Measurements from ENCODE around the gene ANKRD44.
"Not testable (repeated sequence)": the region's sequence is repeated elsewhere in the genome, so short reads cannot be mapped to it uniquely, and the experiment has no call there.

Gene ANKRD44

GRCh38 chr2:197292619-197293018 lies 18.0 kb downstream of the ANKRD44 start:
- Histone ChIP-seq H2AK5ac (ENCODE audit: low read length, severe bottlenecking) (no peak overlapping the region), H2BK12ac (ENCODE audit: low read length in 2 of 2) (no peak overlapping the region), H3K4ac (ENCODE audit: low read depth in 1 of 2, low read length in 2 of 2) (no peak overlapping the region), H2BK120ac (ENCODE audit: low read depth, low read length) (no peak overlapping the region), H3K36me3 (ENCODE audit: control insufficient read depth in 1 of 2, insufficient read depth in 2 of 2, low read depth in 1 of 2, low read length in 2 of 2) (no peaks in the 10 kb centered on the region), H3K23ac (ENCODE audit: low read length in 2 of 2) (no peak overlapping the region), H3K27me3 (ENCODE audit: control insufficient read depth in 1 of 2, insufficient read depth in 1 of 2, low read length in 2 of 2) (no peaks in the 10 kb centered on the region), H3K27ac (ENCODE audit: low read length, poor library complexity, severe bottlenecking) (no peak overlapping the region), H2BK5ac (ENCODE audit: low read depth, low read length, poor library complexity, severe bottlenecking) (no peak overlapping the region), H3K18ac (ENCODE audit: low read depth in 1 of 2, low read length in 2 of 2) (no peak overlapping the region), H4K91ac (ENCODE audit: low read length) (no peak overlapping the region), H3K14ac (ENCODE audit: low read length in 2 of 2) (no peak overlapping the region), H3K4me1 (ENCODE audit: control insufficient read depth, insufficient read depth, low read depth, low read length) (no peaks in the 10 kb centered on the region), H3K4me2 (ENCODE audit: low read length, poor library complexity, severe bottlenecking) (no peak overlapping the region), H3K9me3 (ENCODE audit: control insufficient read depth, low read length) (no peaks in the 10 kb centered on the region), H3K4me3 (ENCODE audit: insufficient read depth in 1 of 2, low read depth in 1 of 2, low read length in 2 of 2) (no peak overlapping the region), H2BK15ac (ENCODE audit: low read depth, poor library complexity, severe bottlenecking) (no peak overlapping the region), H3K79me1 (replicated peaks; ENCODE audit: low read length, poor library complexity, severe bottlenecking) (peaks cover 11% of the 10 kb centered on the region), H4K8ac (ENCODE audit: low read length) (no peak overlapping the region), H2AFZ (ENCODE audit: low read depth, low read length) (no peak overlapping the region), H3K9ac (ENCODE audit: low read length) (no peak overlapping the region)
- WGBS: 99% methylated on average over 2 of the region's 2 CpGs
- DNase-seq: no peak

- not testable (repeated sequence) for H2AK5ac ChIP-seq (ENCODE audit: low read length, severe bottlenecking); H3K18ac ChIP-seq (ENCODE audit: low read depth in 1 of 2, low read length in 2 of 2); H3K9me3 ChIP-seq (ENCODE audit: control insufficient read depth, low read length); H3K4me2 ChIP-seq (ENCODE audit: low read length, poor library complexity, severe bottlenecking); H3K9ac ChIP-seq (ENCODE audit: low read length); H3K27ac ChIP-seq (ENCODE audit: low read length, poor library complexity, severe bottlenecking); H2BK15ac ChIP-seq (ENCODE audit: low read depth, poor library complexity, severe bottlenecking); H2BK5ac ChIP-seq (ENCODE audit: low read depth, low read length, poor library complexity, severe bottlenecking); H3K23ac ChIP-seq (ENCODE audit: low read length in 2 of 2); H4K8ac ChIP-seq (ENCODE audit: low read length); H3K14ac ChIP-seq (ENCODE audit: low read length in 2 of 2); H3K4ac ChIP-seq (ENCODE audit: low read depth in 1 of 2, low read length in 2 of 2); H3K36me3 ChIP-seq (ENCODE audit: control insufficient read depth in 1 of 2, insufficient read depth in 2 of 2, low read depth in 1 of 2, low read length in 2 of 2); H2BK12ac ChIP-seq (ENCODE audit: low read length in 2 of 2); H2BK120ac ChIP-seq (ENCODE audit: low read depth, low read length); H3K27me3 ChIP-seq (ENCODE audit: control insufficient read depth in 1 of 2, insufficient read depth in 1 of 2, low read length in 2 of 2); H3K4me3 ChIP-seq (ENCODE audit: insufficient read depth in 1 of 2, low read depth in 1 of 2, low read length in 2 of 2); H3K4me1 ChIP-seq (ENCODE audit: control insufficient read depth, insufficient read depth, low read depth, low read length); H2AFZ ChIP-seq (ENCODE audit: low read depth, low read length); H4K91ac ChIP-seq (ENCODE audit: low read length); DNase-seq
- H3K79me1 ChIP-seq (replicated peaks; ENCODE audit: low read length, poor library complexity, severe bottlenecking): peaks cover 13% of the 10 kb centered on the region
- WGBS: 96% methylated on average over 6 of the region's 7 CpGs
These were observed 23.0 kb downstream of the ANKRD44 start for GRCh38 chr2:197287596-197287932.

- H2BK5ac ChIP-seq (ENCODE audit: low read depth, low read length, poor library complexity, severe bottlenecking): no peak overlapping the region
- DNase-seq: peak; percentile 88
- 100% methylated on average over 3 of the region's 8 CpGs for WGBS
- H3K27ac ChIP-seq (ENCODE audit: low read length, poor library complexity, severe bottlenecking): no peak overlapping the region
- no peaks in the 10 kb centered on the region for H3K27me3 ChIP-seq (ENCODE audit: control insufficient read depth in 1 of 2, insufficient read depth in 1 of 2, low read length in 2 of 2)
- H3K79me1 ChIP-seq (replicated peaks; ENCODE audit: low read length, poor library complexity, severe bottlenecking): peaks cover 12% of the 10 kb centered on the region
- no peaks in the 10 kb centered on the region for H3K36me3 ChIP-seq (ENCODE audit: control insufficient read depth in 1 of 2, insufficient read depth in 2 of 2, low read depth in 1 of 2, low read length in 2 of 2)
- H4K91ac ChIP-seq (ENCODE audit: low read length): no peak overlapping the region
- no peak overlapping the region for H3K23ac ChIP-seq (ENCODE audit: low read length in 2 of 2)
- H3K4me1 ChIP-seq (ENCODE audit: control insufficient read depth, insufficient read depth, low read depth, low read length): no peaks in the 10 kb centered on the region
- no peak overlapping the region for H2AFZ ChIP-seq (ENCODE audit: low read depth, low read length)
- H3K18ac ChIP-seq (ENCODE audit: low read depth in 1 of 2, low read length in 2 of 2): no peak overlapping the region
- no peaks in the 10 kb centered on the region for H3K9me3 ChIP-seq (ENCODE audit: control insufficient read depth, low read length)
- no peak overlapping the region for H3K4me2 ChIP-seq (ENCODE audit: low read length, poor library complexity, severe bottlenecking)
- H2BK15ac ChIP-seq (ENCODE audit: low read depth, poor library complexity, severe bottlenecking): no peak overlapping the region
- H3K4ac ChIP-seq (ENCODE audit: low read depth in 1 of 2, low read length in 2 of 2): no peak overlapping the region
- peak overlapping the region; percentile 12 for H3K9ac ChIP-seq (ENCODE audit: low read length)
- no peak overlapping the region for H2BK120ac ChIP-seq (ENCODE audit: low read depth, low read length)
- H4K8ac ChIP-seq (ENCODE audit: low read length): no peak overlapping the region
- no peak overlapping the region for H2AK5ac ChIP-seq (ENCODE audit: low read length, severe bottlenecking)
- no peak overlapping the region for H2BK12ac ChIP-seq (ENCODE audit: low read length in 2 of 2)
- no peak overlapping the region for H3K4me3 ChIP-seq (ENCODE audit: insufficient read depth in 1 of 2, low read depth in 1 of 2, low read length in 2 of 2)
- no peak overlapping the region for H3K14ac ChIP-seq (ENCODE audit: low read length in 2 of 2)
These were observed 23.6 kb downstream of the ANKRD44 start for GRCh38 chr2:197286805-197287595.

DNA sequence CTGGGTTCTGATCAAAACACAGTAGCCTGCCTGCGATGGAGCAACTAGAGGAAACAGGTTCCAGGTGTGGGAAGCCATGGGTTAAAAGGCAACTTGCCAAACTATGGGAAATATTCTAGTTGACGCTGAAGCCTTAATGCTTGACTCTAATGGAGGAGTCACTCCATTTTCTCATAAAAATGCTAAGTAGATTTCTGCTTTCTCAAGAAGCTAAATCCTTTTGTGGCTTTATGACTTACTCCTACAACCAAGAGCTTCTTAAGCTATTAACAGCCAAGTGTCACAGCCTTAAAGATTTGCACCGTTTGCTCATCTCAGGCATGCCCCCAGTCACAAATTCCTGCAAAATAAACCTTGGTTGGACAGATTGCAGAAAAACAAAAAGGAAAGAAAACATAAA lies 25.2 kb downstream of the ANKRD44 start:
- 95% methylated on average over 3 of the region's 3 CpGs for WGBS
- H3K9ac ChIP-seq (ENCODE audit: low read length): no peak overlapping the region

More for the DNA sequence above, 25.2 kb downstream of the ANKRD44 start:
- Histone ChIP-seq H3K18ac (ENCODE audit: low read depth in 1 of 2, low read length in 2 of 2) (no peak overlapping the region), H3K4me1 (ENCODE audit: control insufficient read depth, insufficient read depth, low read depth, low read length) (no peaks in the 10 kb centered on the region), H3K14ac (ENCODE audit: low read length in 2 of 2) (no peak overlapping the region), H3K4me3 (ENCODE audit: insufficient read depth in 1 of 2, low read depth in 1 of 2, low read length in 2 of 2) (no peak overlapping the region), H3K27me3 (ENCODE audit: control insufficient read depth in 1 of 2, insufficient read depth in 1 of 2, low read length in 2 of 2) (no peaks in the 10 kb centered on the region), H2BK15ac (ENCODE audit: low read depth, poor library complexity, severe bottlenecking) (no peak overlapping the region), H3K4me2 (ENCODE audit: low read length, poor library complexity, severe bottlenecking) (no peak overlapping the region), H2AFZ (ENCODE audit: low read depth, low read length) (no peak overlapping the region), H2BK12ac (ENCODE audit: low read length in 2 of 2) (no peak overlapping the region), H3K9me3 (ENCODE audit: control insufficient read depth, low read length) (no peaks in the 10 kb centered on the region), H3K27ac (ENCODE audit: low read length, poor library complexity, severe bottlenecking) (no peak overlapping the region), H4K91ac (ENCODE audit: low read length) (no peak overlapping the region), H3K4ac (ENCODE audit: low read depth in 1 of 2, low read length in 2 of 2) (no peak overlapping the region), H2BK120ac (ENCODE audit: low read depth, low read length) (no peak overlapping the region), H3K23ac (ENCODE audit: low read length in 2 of 2) (no peak overlapping the region), H3K79me1 (replicated peaks; ENCODE audit: low read length, poor library complexity, severe bottlenecking) (peaks cover 6% of the 10 kb centered on the region), H4K8ac (ENCODE audit: low read length) (no peak overlapping the region), H2AK5ac (ENCODE audit: low read length, severe bottlenecking) (no peak overlapping the region), H3K36me3 (ENCODE audit: control insufficient read depth in 1 of 2, insufficient read depth in 2 of 2, low read depth in 1 of 2, low read length in 2 of 2) (no peaks in the 10 kb centered on the region), H2BK5ac (ENCODE audit: low read depth, low read length, poor library complexity, severe bottlenecking) (no peak overlapping the region)
- DNase-seq: no peak
